ENCODE data around the gene IFT57.

IFT57 gene

GRCh38 chr3:108219336-108219735 is 2.9 kb downstream of the IFT57 start:
- no peak for DNase-seq (ENCODE audit: low read depth)

DNA sequence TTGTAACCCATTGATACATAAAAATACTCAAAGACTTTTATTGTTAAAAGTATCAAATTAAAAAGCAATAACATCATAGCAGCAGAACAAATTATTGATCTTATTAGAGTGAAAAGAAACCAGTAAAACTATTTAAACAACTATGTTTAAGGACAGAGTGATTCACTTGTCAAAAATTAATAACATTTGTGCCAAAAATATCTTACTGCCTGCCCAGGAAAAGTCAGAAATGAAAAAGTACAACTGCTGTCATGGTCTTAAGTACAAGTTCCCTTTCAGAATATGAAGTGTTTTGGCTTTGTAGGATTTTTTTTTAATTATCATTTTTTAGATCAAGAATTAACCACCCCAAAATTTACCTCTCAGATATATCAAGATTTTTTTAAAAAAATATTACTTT is 3.4 kb downstream of the IFT57 start:
- DNase-seq (ENCODE audit: low read depth), result no peak

- no peak for DNase-seq (ENCODE audit: low read depth)
Measured at GRCh38 chr3:108215871-108216270, 6.4 kb downstream of the IFT57 start.

- no peak for DNase-seq (ENCODE audit: low read depth)
Measured at GRCh38 chr3:108209579-108209978, 12.6 kb downstream of the IFT57 start.

DNA sequence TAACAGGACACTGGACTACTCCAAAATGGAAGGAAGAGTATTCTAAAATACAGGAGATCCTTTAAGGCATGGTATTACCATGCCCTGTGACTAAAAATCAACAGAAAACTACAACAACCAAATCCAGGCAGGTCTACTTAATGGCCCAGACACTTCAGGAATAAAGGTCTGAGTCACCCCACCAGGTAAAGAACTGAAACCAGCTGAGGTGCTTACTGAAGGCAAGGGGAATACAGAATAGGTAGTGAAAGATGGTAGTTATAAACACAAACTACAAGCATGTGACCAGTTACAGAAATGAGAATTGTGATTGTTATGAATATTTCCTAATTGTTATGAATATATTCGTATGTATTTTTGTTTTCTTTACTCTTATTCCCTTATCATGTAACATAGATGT is 13.4 kb downstream of the IFT57 start:
- no peak for DNase-seq (ENCODE audit: low read depth)

DNA sequence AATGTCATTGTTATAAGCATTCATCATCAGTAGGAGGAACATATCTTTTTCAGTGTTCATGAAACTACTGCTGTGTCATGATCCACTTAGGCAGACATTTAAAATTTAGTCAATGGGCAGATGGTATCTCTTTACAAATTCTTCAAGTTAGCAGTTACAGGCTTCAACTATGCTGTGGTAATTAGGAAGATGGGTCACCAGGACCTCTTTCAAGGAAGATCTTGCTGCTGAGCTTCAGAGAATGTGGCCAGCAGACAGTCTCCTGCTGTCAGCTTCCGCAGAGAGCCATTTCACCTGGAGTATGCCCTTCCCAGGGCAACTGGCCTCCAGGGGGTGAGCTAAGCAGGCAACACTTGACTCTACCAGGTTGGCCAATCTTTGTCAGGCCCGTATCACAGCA is 19.4 kb downstream of the IFT57 start:
- DNase-seq (ENCODE audit: low read depth), result no peak

- DNase-seq (ENCODE audit: low read depth), result no peak
Measured at GRCh38 chr3:108202080-108202479, 20.1 kb downstream of the IFT57 start.

DNA sequence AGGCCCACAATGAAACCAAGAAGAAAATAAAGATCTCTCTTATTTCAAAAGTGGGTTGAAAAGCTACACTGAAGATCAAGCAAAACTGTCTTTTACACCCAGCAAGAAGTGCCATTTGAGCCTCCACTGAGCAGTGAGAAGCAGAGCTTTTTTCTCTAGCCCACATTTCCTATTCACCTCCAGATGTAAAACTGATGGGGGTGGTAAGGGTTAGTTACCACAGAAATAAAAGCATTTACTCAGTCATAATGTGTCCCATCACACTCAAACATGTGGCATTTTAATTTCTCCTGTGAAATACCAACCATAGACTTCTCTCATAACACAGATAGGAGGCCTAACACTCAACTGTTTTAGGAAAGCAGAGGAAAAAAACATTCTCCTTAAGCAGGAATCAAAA is 21.0 kb downstream of the IFT57 start:
- DNase-seq (ENCODE audit: low read depth), result no peak

DNA sequence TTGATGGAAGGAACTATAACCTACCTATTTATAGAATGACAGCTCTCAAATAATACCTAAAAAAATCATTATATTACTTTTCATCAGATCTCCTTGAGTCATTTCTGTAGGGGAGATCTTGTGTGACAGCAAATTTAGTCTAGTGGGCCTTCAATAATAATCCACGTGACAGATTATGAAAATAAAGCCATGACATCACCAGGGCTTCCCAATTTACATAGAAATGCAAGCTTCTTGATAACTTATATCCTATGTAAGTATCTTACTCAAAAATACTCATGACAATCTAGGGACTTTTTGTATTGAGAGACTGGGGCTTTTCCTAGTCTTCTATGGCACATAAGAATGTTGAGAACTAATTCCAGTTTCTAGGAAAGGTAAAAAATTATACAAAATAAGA is 21.6 kb downstream of the IFT57 start:
- DNase-seq (ENCODE audit: low read depth), result no peak

DNA sequence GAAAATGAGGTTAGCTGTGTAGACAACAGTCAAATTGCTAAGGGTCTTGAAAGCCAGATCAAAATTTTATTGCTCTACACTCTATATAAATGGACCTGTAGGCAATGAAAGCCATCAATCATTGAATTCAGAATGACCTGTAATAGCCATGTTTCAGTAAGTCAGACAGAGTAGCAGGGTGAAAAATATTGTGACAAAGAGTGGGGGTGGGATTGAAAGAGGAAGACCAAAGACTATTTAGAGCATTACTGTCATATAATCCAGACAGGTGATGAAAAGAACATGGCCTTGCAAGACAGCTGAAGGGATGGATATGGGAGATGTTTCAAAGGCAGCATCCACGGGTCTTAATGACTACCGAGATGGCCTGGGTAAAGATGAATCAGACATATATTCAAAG is 22.2 kb downstream of the IFT57 start:
- no peak for DNase-seq (ENCODE audit: low read depth)

DNA sequence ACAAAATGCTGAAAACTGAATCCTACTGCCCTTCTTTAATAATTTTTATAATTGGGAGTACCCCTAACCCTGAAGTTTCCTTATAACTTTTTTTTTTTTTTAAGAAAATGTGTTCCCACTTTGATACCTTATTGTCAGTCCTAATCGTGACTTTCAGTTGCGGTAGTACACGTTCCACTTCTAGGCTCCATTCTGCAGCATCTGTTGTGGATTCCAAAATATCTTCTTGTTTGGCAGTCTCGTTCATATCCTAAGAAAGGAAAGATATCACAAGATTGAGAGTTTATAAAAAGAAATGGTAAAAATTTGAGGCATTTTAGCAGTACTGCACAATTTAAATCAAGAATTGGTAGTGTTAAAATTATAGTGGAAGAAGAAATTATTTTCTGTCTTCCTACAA is 30.8 kb downstream of the IFT57 start:
- no peak for DNase-seq (ENCODE audit: low read depth)

DNA sequence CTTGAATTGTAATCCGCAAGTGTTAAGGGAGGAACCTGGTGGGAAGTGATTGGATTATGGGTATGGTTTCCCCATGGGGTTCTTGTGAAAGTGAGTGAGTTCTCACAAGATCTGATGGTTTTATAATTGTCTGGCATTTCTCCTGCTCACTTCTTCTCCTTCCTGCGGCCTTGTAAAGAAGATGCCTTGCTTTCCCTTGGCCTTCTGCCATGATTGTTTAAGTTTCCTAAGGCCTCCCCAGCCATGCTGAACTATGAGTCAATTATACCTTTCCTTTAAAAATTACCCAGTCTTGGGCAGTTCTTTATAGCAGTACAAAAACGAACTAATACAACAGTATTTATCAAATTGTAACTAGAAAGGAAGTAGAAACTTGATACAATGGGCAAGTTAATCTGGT is 31.9 kb downstream of the IFT57 start:
- DNase-seq (ENCODE audit: low read depth), result no peak

DNA sequence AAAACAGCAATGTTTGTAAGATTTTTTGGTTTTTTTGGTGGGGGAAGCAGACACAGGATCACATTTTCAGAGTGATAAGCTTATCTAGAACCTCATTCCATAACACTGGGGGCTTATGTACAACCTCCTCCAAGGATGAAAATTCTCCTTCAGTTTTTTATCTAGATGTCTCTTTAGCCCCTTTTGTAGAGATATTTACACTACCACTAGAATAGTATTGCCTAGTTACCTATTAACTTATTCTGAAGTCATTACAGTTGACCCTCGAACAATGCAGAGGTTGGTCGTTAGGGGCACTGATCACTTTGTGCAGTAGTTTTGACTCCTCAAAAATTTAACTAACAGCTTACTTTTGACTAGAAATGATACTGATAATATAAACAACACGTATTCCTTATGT is 32.8 kb downstream of the IFT57 start:
- no peak for DNase-seq (ENCODE audit: low read depth)

DNA sequence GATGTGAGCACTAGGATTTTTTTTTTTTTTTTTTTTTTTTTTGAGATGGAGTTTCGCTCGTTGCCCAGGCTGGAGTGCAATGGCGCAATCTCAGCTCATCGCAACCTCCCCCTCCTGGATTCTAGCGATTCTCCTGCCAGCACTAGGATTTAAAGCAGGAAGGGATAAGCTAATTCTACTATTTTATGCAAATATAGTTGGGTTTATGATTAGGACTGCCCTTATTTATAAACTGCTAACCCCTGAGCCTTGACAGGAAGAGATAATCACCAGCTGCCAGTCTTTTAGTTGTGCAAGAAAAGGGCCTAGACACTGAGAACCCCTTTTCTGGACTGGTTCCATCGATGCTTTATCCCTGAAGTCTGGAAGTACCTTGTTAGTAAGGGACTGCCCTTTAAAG is 36.7 kb downstream of the IFT57 start:
- DNase-seq (ENCODE audit: low read depth), result no peak

DNA sequence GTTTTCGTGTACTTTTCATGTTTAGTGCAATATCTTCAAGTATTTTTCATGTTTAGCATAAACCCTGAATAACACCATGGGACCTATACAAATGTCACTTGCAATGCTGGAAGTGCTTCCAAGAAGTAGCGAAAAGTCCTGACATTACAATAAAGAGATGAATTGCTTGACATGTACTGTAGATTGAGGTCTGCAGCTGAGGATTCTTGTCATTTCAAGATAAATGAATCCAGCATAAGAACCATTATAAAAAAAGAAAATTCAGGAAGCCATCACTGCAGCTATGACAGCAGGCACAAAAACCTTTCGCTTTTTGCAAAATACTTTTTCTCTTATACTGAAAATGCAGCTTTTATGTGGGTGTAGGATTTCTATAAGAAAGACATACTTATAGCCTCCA is 37.4 kb downstream of the IFT57 start:
- no peak for DNase-seq (ENCODE audit: low read depth)

DNA sequence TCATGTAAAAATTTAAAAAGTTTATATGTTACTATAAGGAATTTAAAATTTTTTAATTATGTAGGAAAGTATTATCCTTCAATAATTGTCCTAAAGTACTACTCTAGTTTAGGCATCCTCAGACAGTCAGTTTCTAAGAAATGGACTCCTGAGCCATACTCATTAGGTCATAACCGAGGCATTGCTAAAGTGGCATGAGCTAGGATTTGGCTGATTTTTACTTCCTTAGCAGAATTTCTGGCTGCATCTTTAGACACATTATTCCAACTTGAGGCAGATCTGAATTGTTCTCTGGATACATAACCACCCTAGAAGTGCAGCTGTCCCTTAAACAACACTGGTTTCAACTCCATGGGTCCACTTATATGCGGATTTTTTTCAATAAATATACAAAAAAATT is 38.3 kb downstream of the IFT57 start:
- DNase-seq (ENCODE audit: low read depth), result no peak

DNA sequence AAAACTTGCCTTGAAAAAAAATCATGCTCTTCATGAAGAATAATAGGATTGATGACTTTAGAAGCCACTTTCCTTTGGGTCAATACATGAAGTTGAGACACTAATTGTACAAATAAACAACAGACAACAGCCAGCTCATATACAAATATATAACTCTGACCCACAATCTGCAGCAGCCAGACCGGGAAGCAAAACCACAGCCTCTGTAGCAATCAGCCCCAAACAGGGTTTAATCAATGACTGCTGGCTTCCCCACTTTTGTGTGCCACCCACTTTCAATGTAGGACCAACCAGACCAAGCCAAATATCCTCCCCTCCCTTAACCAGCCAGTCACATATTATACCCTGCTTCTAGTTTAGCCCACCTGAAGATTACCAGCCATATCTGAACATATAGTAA is 39.0 kb downstream of the IFT57 start:
- no peak for DNase-seq (ENCODE audit: low read depth)

DNA sequence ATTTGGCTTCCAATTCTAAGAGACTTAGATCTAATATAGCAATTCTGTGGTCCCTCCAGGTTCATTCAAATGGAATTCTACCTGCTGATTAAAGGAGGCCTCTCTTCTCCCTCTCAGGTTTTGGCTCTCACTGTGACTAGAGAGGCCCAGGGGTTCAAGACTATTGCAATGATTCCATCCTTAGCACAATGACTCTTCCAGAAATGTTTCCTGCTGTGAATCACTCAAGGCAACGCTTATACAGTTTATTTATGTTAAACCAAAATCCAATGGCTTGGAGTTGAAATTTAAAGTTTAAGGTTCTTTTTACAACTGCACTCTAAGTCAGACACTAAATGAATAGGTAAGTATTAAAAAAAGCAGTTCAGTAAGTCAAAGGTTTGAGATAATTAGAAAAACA is 39.9 kb downstream of the IFT57 start:
- no peak for DNase-seq (ENCODE audit: low read depth)

DNA sequence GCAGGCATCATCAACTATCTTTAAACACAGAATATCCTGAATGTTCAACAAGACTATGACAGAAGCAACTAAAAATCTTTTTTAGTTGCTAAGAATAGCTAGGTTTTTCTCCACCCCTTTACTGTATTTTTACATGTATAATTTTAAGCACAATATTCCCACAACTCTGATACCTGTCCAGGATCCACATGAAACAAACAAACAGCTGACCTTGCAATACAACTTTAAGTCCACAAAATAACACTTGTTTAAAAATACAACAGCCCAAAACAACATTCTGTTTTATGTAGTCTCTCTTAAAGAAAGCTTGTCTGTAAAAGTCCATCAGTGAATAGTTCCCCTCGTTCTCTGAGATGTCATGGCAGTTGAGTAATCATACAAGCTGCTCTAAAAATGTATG is 41.1 kb downstream of the IFT57 start:
- DNase-seq (ENCODE audit: low read depth), result no peak

DNA sequence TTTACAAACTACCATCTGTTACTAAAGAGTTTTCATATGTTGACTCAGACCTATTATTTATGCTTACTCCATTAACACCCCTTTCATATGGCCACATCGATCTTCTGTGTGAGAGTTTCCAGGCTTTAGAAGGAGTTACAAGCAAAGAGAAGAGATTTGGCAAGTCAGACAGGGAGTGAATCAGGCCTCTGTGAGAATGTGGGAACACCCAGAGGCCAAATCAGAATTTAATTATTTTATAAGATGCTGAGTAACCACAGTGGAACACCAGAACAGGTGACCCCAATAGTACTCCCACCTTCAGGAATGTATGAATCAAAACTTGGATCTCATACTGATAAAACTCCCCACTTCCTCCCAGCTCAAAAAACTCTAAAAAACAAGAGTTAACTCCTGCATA is 42.0 kb downstream of the IFT57 start:
- no peak for DNase-seq (ENCODE audit: low read depth)

GRCh38 chr3:108178676-108179075 is 43.5 kb downstream of the IFT57 start:
- DNase-seq (ENCODE audit: low read depth), result no peak

DNA sequence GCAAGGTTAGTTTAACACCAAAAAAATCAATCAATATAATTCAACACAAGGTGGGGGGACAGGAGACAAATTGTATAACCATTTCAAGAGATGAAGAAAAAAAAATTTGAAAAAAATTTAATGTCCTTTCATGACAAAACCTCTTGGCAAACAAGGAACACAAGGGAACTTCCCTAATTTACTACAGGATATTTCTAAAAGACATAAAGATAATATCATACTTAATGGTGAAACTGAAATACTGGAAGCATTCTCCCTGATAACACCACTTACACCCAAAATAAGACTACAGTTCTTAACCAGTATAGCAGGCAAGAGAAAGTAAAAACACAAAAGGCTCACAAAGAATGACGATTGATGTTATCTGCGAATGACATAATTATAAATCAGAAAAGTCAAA is 44.7 kb downstream of the IFT57 start:
- no peak for DNase-seq (ENCODE audit: low read depth)

DNA sequence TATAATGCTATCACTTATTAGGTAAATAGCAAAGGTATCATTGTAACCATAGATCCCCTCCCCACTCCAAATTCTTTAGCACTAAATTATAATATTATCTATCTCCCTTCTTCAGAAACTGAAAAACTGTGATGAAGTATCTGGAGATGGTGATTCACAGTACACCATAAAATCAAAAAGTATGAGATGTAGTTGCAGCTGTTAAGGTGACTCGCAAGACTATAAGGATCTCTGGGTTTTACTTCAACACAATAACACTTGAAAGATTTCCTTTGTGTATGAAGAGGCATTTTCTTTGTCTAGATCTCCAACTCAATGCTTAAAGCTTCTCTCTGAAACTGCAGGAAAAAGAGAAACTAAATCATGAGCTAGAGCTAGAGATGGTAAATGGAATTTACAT is 46.9 kb downstream of the IFT57 start:
- no peak for DNase-seq (ENCODE audit: low read depth)

- no peak for DNase-seq (ENCODE audit: low read depth)
Measured at GRCh38 chr3:108171106-108171505, 51.1 kb downstream of the IFT57 start.

GRCh38 chr3:108164391-108164790 is 57.8 kb downstream of the IFT57 start:
- DNase-seq (ENCODE audit: low read depth), result no peak

All from fibroblast of the conjunctiva (primary cell).